Measurements from ENCODE around the gene ATRNL1.

The ATRNL1 gene

DNA sequence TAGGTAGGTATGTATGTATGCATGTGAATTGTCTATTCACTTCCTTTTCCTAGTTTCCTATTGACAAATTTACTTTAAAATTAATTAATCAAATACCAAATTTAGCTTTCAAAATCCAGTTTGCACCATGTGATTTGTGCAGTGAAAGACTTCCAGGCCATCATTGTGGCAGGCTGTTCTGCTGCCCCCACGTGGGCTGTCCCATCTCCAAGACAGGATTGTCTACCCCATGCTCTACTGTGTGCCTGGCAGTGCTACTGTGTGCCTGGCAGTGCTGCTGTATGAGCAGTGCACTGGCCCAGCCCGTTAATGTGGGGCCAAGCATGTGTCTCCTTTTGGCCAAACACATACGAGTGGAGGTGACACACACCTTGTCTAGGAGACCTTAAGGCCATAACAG, 805.1 kb downstream of the ATRNL1 start:
- DNase-seq (ENCODE audit: low spot score), result no peak

DNA sequence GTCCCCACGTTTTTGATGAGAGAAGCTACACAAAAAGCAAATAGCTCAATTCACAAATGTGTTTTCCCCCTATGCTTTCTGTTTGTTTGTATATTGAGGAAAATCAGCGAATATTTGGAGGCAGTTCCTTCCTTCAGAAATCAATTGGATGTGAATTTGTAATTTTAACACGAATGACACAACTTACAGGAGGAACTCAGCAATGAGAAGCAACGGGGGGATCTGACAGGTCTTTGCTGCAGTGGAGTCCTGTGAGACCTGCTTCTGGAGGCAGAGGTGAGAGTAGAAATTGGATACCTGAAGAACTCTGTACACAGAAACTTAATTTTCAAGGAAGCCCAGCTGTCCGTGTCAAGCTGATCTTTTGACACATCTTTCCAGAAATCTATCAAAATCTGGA, 809.4 kb downstream of the ATRNL1 start:
- no peak for DNase-seq (ENCODE audit: low spot score)

DNA sequence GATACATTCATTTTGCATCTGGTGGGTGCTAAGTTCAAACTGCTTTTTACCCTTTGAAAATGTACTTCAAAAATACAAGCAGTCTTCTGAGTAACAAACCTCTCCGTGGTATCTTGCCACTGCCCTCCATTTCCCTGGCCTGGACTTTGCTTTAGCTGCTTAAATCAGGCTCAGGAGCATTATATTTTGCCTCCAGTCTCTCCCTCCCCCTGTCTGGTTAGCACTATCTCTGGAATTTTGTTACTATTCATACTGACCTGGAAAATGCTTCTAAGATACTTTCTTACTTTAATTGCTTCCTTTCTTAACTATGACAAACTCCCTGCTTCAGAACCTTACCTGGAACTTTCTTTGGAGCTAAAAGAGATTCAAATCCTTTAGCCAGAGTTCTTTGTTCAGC, 810.0 kb downstream of the ATRNL1 start:
- no peak for DNase-seq (ENCODE audit: low spot score)

DNA sequence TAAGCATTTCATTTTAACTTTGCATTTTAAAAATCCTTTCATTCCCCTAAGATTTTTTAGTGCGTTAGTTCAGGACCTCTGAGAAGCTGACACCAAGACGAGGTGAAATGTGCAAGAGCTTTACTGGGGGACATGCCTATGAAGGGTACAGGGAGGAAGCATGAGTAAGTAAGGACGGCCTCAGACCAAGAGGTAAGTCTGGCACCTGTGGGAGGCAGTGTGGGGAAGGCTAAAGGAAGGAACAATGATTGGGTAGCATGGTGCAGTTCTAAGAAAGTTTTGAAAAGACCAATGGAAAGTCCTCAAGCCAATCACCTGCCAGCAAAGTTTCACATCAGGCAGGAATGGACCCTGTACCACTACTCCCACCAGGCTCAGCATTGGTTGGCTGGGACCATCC, 810.7 kb downstream of the ATRNL1 start:
- no peak for DNase-seq (ENCODE audit: low spot score)

DNA sequence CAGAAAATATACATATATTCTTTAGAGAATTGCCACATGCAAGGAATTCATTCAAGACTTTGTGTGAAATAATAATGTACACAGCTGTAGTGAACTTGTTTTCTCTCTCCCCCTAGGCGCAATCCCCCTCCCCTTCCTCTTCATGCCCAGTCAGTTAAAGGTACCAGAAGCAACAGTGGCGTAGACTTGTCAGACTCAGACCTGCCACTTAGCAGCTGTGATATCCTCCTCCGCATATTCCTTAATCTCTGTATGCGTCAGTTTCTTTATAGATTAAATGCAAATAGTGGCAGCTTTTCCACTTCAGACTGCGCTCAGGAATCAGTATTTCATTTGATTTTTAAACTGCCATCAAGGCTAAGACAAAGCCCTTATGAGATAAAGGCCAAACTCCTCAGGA, 815.9 kb downstream of the ATRNL1 start:
- no peak for DNase-seq (ENCODE audit: low spot score)

DNA sequence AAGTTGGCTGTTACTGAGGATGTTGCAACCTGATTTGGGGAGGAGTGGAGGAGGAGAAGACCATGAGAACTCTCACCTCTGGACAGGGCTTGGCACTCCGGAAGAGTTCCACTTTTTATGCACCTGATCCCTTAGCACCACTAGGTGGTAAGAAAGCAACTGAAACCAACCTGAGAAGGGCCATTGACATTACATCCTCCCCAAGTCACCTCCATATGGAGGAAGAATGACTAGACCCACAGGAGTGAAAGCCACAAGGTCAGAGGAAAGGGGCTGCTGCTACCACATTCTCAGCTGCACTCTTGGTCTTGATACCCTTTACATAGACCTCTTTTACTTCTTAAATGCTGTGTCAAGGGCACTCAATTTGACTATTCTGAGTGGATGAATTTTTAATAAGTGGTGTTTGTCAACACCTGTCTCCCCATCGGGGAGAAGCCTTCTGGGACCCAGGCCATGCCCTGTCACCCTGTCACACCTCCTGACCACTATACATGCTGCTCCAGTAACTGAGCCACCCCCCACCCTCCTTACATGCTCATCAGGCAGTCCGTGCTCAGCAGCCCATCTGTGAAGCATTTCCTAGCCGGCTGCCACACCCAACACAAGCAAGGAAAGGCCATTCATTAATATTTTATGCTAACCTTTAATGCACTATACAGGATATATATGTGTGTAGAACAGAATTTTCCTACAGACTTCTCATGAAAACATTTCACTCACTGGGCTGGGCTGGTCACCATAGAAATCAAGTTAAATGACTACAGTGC, 817.0 kb downstream of the ATRNL1 start:
- no peak for DNase-seq (ENCODE audit: low spot score)

DNA sequence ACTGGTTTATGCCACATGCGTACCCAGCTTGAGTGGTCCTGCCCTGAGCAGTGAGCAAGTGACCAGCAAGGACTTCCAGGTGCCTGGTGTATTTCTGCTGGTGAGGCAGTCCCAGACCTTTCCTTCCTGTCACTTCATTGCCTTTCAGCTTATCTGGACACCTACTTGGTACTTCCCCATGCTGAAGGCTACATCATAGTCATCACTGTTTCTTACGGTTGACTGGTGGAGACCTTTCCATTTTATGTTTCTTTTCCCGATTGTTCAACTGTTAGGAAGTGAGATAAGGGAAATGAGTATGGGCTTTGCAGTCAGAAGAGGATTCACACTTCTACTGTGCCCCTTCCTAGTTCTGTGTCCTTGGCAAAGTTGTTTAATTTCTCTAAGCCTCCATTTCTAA, 821.3 kb downstream of the ATRNL1 start:
- no peak for DNase-seq (ENCODE audit: low spot score)

DNA sequence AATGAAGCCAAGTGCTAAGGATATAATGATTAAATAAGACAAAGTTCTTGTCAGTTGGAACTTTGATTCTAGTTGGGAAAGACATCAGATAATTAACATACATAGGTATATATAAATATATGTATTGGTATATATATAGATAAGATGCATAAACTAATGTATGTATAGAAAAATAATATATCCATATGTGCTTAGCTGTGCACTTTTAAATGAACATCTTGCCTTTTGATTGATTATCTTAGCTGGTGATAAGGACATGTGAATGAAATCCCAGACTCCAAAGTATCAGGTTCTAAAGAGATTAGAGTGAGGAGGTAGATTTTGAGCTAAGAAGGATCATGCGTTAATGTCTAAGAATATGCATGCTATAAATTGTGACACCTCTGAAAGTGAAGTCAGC, 822.3 kb downstream of the ATRNL1 start:
- DNase-seq (ENCODE audit: low spot score), result no peak

DNA sequence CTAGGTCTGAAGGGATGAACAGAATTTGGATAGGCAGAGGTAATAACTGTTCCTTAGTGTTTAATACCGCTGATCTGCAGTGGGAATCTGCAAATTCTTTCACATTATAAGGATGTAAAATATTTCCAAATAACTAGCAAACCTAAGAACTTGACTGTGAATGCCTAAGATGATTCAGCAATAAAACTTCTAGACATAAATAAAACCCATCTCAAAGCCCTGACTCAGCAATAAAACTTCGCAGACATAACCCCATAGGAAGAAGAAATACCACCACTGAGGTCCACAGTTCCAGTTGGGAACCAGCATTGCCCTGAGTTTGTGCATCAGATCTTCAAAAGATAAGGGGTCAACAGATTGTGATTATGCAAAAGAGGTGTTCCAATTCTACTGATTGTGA, 825.6 kb downstream of the ATRNL1 start:
- DNase-seq (ENCODE audit: low spot score), result no peak

DNA sequence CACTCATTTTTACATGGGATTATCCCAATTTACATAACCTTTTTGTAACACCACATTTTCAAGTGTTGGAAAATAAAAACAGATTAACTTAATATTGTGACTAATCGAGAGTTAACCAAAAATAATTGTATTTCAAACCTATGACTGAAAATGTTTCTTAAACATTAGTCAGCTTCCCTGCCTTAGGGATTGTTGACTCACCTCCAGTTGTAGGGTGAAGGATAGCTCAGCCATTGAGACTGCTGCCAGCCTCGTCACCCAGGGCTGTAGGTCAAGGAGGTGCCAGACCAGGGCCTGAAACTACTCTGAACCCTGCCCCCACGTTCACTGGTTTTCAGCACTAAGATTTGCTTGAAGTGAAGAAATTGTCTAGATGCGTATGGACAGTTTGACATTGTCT, 828.6 kb downstream of the ATRNL1 start:
- DNase-seq (ENCODE audit: low spot score), result no peak

DNA sequence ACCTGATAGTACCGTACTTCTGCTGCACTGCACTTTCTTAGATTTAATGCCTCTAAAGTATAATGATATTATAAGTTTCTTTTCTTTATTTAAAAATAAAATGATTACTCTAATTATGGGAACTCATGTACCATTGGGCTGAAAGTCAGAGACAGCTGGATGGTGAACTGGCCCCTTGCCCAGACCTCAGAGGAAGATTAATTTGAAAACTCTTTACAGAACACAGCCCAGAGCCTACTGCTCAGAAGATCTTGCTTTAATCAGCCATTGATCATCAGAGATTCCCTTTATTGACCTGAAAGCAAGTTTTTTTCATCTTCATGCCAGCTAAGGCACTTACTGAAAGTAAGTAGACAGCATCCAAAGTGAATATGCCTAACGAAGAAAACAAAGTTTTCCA, 838.1 kb downstream of the ATRNL1 start:
- no peak for DNase-seq (ENCODE audit: low spot score)

DNA sequence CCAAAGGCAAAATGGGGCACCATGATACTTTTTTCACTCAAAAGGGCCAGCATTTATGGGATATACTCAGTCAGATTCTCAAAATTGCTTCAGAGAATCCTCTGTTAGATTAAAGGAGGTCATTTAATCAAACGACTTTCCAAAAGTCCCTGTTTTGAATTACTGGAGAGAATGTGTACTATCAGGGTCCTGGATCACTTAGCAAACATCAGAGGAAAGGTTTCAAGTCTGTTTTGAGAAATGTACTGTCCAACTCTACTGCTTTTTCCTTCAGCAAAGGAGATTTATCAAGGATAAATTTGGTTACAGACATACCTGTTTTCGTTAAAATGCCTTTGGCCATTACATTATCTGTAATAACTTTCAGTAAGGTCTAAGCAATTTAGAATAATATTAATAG, 838.9 kb downstream of the ATRNL1 start:
- no peak for DNase-seq (ENCODE audit: low spot score)

DNA sequence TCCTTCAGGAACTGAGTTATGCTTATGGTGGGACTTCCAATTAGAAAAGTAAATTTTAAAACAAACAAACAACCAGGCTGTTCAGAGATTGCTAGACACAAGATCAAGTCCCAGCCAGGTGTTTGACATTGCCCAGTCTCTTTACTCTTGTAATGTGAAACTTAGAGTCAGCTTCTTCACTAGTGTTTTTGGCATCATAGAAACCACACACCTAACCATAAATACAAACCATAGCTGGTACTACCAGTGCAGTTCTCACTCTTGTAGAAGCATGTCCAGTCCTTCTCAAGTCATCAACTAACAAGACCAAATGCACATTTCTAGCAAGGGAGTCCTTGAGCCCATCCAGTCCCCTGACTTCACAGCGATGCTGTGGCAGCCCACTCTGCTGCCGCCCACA, 839.9 kb downstream of the ATRNL1 start:
- DNase-seq (ENCODE audit: low spot score), result no peak

DNA sequence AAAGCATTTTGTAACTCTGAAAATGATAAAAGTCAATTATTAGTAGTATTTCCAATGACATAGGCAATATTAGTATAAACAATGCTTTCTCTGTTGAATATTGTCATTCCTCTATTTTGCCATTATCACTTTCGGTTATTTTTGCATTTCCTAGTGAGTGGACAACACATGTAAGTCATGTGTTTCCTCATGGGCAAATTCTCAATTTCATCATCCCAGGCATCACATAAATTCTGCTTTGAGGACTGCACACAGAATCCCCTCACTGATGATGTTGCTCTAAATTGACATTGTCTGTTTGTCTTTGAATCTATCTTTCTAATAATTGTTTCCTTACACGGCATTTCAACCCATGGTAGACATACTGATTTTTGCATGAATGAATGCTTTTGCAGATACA, 842.6 kb downstream of the ATRNL1 start:
- no peak for DNase-seq (ENCODE audit: low spot score)

DNA sequence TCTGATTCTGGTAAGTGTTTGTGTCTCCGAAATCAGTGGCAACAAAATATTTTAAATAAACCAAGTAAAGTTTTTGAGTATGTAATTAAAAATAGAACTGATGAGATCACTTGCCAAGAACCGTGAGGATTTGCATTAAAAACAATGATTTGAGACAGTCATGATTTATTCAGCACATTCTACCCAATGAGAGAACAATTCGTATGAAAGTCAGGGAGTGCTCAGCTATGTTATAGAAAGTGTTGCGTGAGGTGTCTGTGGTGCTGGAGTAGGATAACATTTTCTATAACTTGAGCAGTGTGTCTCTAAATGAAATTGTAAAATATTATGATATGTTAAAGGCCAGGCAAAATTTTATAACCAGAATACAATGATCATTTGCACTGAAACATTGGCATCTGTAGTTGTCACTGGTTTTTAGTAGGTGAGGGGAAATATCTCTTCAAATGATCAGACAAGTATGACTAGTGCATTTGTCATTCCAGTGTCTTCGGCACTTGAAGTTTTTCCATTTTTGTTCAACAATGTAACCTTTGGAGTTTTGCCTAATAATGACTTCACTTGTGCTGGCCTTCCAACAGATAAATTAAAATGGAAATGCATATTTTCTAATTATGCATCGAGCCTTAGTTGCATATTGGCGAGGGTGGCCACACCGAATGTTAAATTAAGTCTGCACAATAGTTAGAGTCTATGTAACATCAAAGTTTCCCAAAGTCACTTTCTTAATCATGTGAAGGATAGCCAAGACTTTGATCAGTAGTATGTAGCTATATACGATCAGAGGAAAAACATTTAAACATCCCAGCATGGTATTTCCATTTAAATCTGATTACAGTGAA, 844.0 kb downstream of the ATRNL1 start:
- DNase-seq (ENCODE audit: low spot score), result no peak

DNA sequence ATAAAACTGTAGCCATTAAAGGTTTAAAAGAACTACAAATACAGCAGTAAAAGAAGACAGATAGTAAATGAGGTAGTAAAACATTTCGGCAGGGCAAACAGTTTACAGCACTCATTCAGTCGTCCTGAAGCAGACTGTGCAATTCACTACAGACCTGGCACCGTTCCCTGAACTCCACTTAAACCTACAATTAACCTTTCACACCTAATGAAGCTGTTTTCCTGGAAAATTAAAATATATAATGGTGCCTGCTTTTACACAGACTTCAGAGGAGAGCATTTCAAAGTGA, 844.5 kb downstream of the ATRNL1 start:
- DNase-seq (ENCODE audit: low spot score), result no peak

DNA sequence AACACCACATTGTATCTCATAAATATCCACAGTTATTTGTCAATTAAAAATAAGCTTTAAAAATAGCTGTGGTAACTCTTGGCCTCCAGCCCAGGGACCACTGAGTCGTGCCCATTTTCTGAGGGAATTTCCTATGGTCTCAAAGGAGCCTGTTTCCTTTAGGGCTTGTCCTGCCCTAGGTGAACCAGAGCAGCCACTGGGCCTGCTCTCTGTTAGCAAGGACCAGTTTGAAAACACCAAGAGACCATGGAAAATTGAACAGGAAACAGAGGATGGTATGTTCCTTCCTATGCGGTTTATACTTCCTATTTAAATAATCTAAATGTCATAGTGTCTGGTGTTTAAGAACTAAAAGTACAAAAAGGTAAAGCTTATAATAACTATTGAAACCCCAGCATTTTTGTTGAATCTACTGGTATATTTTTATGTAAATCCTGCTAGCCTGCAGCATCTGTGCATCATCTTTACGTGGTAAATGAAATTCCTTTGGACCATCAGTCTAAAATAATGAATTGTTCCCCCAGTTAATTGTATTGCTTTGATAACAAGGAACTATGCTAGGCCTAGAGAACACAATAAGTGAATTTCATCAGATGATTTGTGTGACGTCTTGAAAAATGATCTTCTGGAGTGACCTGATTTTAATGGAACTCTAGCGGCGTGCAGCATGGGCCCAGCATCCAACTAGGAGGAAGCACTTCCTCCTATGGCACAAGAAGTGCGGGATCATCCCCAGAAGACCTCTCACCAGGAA, 846.1 kb downstream of the ATRNL1 start:
- DNase-seq (ENCODE audit: low spot score), result no peak

DNA sequence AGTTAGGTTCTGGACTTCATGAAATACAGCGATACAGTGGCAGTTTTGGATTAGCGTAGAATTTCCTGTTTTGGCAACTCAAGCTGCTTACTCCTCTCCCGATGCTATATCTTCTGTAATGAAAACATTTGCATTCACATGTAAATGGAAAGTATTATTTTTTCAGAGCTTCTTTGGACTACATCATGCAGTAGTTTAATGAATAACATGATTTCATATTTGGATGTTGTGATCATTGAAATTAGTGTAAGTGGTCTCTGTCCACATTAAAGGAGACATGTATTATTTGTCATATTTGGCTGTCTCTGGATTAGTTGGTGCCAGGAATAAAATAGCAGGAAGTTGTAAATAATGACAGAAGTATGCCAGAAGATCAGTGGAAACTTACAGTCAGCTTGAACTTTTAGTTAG, 848.2 kb downstream of the ATRNL1 start:
- DNase-seq (ENCODE audit: low spot score), result no peak

DNA sequence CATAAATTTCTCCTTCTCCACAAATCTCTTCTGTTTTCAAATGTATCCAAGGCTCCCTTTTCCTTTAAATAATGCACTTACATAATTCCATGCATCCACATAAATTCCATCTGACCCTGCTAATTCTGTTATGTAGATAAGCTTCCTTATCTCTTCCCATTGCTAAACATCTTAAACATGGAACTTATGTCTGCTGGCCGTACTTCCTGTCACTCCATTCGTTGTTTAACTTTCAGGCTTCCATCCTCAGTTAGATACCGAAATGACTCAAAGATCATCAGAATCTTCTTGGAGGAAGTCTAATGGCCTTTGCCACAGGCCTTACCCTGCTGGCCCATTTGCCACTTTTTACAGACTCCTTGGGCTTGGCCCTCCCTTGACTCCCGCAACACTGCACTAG, 848.9 kb downstream of the ATRNL1 start:
- DNase-seq (ENCODE audit: low spot score), result no peak

DNA sequence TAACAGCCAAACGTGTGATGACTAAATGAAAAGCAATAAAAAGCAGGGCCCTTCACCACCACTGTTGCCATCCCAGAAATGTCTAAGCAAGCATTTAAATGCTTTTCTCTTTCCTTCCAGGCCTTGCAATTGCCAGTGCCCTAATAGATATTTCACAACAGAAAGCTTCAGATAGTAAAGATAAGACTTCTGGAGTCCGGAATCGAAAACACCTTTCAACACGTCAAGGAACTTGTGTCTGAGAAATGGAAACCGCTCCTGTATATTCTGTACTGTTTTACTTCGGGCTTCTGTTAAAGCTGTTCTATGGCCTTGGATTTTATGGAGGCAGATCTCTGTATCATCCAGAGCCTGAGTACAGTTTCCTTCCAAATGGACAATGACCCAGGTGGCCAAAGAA, 851.4 kb downstream of the ATRNL1 start:
- no peak for DNase-seq (ENCODE audit: low spot score)

DNA sequence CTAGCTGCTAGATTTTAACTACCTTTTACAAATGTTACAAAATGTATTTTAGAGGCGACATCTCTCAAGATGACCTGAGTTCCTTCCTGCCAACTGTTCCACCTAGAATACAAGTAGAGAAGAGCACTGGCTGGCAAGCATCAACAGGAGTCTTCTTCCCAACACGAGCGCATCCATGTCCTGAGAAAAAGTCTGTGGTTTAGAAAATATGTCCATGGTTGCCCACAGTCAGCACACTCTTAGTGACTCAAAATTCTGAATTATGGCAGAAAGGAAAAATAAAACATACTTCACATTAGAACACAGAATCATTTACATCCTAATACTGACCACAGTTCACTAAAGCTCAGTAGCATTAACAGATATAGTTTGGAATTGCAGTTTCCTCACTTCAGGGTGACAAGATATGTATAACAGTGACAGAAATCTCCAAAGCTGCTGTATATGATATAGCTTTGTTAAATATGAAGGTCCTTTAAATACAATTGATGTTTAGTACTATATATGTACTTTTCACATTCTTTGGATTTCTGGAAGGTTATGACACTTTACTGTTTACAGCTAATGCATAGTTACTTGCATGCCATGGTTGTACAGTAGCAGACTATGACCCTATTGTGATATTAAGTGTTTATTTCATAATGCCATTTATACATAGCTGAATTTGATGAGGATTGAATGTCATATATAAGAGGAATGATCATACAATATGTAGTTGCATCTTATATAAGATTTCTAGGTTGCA, 852.7 kb downstream of the ATRNL1 start:
- no peak for DNase-seq (ENCODE audit: low spot score)

DNA sequence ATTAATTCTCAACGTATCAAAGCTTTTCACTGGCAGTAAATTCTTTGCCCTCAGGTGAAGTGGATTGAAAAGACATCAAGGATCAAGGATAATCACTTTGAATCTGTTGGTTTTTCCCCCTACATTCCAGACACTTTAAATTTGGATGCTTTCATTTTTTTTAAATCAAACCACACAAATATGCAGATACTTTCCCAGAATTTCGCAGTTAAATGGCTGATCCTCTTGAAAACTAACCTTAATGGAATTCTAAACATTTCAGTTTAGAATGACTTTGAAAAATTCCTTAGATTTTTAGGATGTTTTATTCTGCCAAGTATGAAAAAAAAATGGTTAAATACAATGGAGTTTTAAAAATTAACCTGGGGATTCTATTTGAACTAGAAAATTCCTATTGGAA, 853.9 kb downstream of the ATRNL1 start:
- no peak for DNase-seq (ENCODE audit: low spot score)
